Bronchial epithelial cell (primary cell): ENCODE data around the gene XRCC4. TPM values are rescaled to one million over a fixed set of nuclear protein-coding genes. Genes with fewer than 3 reads are reported as not detected.

Experiments used
- DNase-seq: peaks from one replicate; pipeline ENCODE4 v3.0.0-alpha.2; 2010; ENCODE audit warnings: low read depth
- FAIRE-seq: peaks from 2 replicates; lab custom pipeline; 2011; peaks lifted over from hg19 to GRCh38; lab: Jason Lieb, UNC
- H3K27me3 ChIP-seq: 2 replicates; pipeline ENCODE4 v1.5.1; 2011; ENCODE audit warnings: low read length; ENCODE audit not compliant: control insufficient read depth, insufficient read depth
- H3K36me3 ChIP-seq: 2 replicates; pipeline ENCODE4 v1.5.1; 2011; ENCODE audit warnings: low read length; ENCODE audit not compliant: control insufficient read depth, insufficient read depth
- H3K4me3 ChIP-seq: 2 replicates; pipeline ENCODE4 v1.5.1; 2011; ENCODE audit warnings: mild to moderate bottlenecking, low read depth, low read length, control low read depth
- total RNA-seq: library from RNA; depleted of rRNA; stranded (reverse); fragments of >200 nt; gene quantifications from 2 replicates; pipeline ENCODE4 v1.2.1, GENCODE V29; 2014
- TF ChIP-seq, protein P1 (sequence below): IDR thresholded peaks from 2 replicates; pipeline ENCODE4 v1.5.1; 2011; ENCODE audit warnings: mild to moderate bottlenecking, moderate library complexity, low read length, control low read depth, inconsistent platforms; ENCODE audit not compliant: insufficient read depth, severe bottlenecking

XRCC4 gene
- total RNA-seq, 1 donor from 2014 or later: 9.5 TPM

GRCh38 chr5:83048277-83048676 lies 29.1 kb upstream of the XRCC4 start:
- no peak for FAIRE-seq
- H3K27me3 ChIP-seq: no peaks in the 10 kb centered on the region

GRCh38 chr5:83048811-83049210 lies 28.5 kb upstream of the XRCC4 start:
- H3K36me3 ChIP-seq: no peaks in the 10 kb centered on the region
- no peaks in the 10 kb centered on the region for H3K27me3 ChIP-seq
- TF ChIP-seq, protein P1, sequence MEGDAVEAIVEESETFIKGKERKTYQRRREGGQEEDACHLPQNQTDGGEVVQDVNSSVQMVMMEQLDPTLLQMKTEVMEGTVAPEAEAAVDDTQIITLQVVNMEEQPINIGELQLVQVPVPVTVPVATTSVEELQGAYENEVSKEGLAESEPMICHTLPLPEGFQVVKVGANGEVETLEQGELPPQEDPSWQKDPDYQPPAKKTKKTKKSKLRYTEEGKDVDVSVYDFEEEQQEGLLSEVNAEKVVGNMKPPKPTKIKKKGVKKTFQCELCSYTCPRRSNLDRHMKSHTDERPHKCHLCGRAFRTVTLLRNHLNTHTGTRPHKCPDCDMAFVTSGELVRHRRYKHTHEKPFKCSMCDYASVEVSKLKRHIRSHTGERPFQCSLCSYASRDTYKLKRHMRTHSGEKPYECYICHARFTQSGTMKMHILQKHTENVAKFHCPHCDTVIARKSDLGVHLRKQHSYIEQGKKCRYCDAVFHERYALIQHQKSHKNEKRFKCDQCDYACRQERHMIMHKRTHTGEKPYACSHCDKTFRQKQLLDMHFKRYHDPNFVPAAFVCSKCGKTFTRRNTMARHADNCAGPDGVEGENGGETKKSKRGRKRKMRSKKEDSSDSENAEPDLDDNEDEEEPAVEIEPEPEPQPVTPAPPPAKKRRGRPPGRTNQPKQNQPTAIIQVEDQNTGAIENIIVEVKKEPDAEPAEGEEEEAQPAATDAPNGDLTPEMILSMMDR: no peak
- FAIRE-seq (no peak), DNase-seq (no peak)
- no peak overlapping the region for H3K4me3 ChIP-seq

More at GRCh38 chr5:83048277-83048676, 29.1 kb upstream of the XRCC4 start:
- TF ChIP-seq, protein P1: no peak
- Histone ChIP-seq H3K4me3 (no peak overlapping the region), H3K36me3 (no peaks in the 10 kb centered on the region)
- DNase-seq: no peak

- TF ChIP-seq, protein P1: no peak
- Histone ChIP-seq H3K36me3 (no peaks in the 10 kb centered on the region), H3K4me3 (no peak overlapping the region), H3K27me3 (no peaks in the 10 kb centered on the region)
- DNase-seq: no peak
- no peak for FAIRE-seq
Measured at GRCh38 chr5:83049370-83049885, 27.9 kb upstream of the XRCC4 start.

- no peak overlapping the region for H3K4me3 ChIP-seq
- no peaks in the 10 kb centered on the region for H3K36me3 ChIP-seq
- TF ChIP-seq, protein P1: no peak
- no peak for FAIRE-seq
- DNase-seq: no peak
- no peaks in the 10 kb centered on the region for H3K27me3 ChIP-seq
Measured at GRCh38 chr5:83050723-83051340, 26.5 kb upstream of the XRCC4 start.

DNA sequence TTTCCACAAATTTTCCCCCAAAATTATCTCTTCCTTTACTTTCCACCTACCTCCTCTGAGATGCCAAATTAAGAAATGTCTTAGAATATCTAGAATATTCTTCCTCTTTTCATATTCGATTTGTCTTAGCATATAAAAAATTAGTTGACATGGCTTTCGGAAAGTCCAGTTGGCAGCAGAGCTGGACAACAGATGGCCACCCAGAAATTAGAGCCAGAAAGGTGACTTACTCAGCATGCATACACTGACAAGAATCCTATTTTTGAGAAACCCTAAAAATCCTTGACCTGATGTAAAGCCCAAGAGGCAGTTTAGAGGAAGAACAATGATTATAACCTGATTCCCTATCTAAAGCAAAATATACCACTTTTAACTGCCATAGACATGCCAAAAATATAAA lies 22.2 kb upstream of the XRCC4 start:
- TF ChIP-seq, protein P1: no peak
- DNase-seq: no peak
- H3K27me3 ChIP-seq: no peaks in the 10 kb centered on the region
- no peak overlapping the region for H3K4me3 ChIP-seq
- no peaks in the 10 kb centered on the region for H3K36me3 ChIP-seq
- no peak for FAIRE-seq

DNA sequence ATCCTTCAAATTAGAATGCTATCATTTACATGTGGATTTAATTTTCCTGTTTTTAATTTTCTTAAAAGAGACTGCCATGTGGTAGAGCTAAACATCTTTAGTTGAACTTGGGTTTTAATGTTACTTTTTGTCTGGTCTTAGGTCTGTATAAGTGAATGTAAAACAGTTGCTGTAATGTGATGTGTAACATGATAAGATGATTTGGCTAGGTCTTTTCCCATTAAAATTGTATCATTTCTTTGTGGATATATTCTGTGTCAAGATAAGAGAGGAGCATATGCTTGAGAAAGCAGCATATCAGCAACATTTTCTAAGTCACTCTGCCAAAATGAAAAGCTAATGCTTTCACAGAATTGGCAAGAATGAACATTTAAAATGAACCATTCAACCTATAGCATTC lies 18.6 kb upstream of the XRCC4 start:
- no peak for FAIRE-seq
- TF ChIP-seq, protein P1: no peak
- peaks cover 2% of the 10 kb centered on the region for H3K36me3 ChIP-seq

More for the DNA sequence above, 18.6 kb upstream of the XRCC4 start:
- Histone ChIP-seq H3K4me3 (no peak overlapping the region), H3K27me3 (no peaks in the 10 kb centered on the region)
- DNase-seq: no peak
